Neuronal stem cell (in vitro differentiated cells): ENCODE data around the gene XPR1.
"Not testable (repeated sequence)": the region's sequence is repeated elsewhere in the genome, so short reads cannot be mapped to it uniquely, and the experiment has no call there.

Source experiments
- DNase-seq: peaks from one replicate; pipeline ENCODE4 v3.0.0-alpha.2; 2013; ENCODE audit warnings: low spot score
- H2AFZ ChIP-seq: one replicate; pipeline ENCODE4 v1.6.1; 2013; ENCODE audit warnings: mild to moderate bottlenecking, low read length, inconsistent platforms
- H2AK5ac ChIP-seq: 2 replicates; pipeline ENCODE4 v1.6.1; 2013; ENCODE audit warnings: low read depth, mild to moderate bottlenecking, inconsistent platforms, low read length, moderate library complexity, mixed read lengths
- H2BK120ac ChIP-seq: 2 replicates; pipeline ENCODE4 v1.6.1; 2013; ENCODE audit warnings: low read depth, mild to moderate bottlenecking, inconsistent platforms, low read length, moderate library complexity, mixed read lengths
- H2BK12ac ChIP-seq: one replicate; pipeline ENCODE4 v1.6.1; 2013; ENCODE audit warnings: low read length, inconsistent platforms
- H2BK15ac ChIP-seq: 2 replicates; pipeline ENCODE4 v1.6.1; 2013; ENCODE audit warnings: mild to moderate bottlenecking, low read length, inconsistent platforms, mixed read lengths
- H2BK5ac ChIP-seq: one replicate; pipeline ENCODE4 v1.6.1; 2013; ENCODE audit warnings: inconsistent platforms, mild to moderate bottlenecking, low read length, moderate library complexity
- H3K14ac ChIP-seq: one replicate; pipeline ENCODE4 v1.6.1; 2013; ENCODE audit warnings: low read length, inconsistent platforms
- H3K18ac ChIP-seq: 2 replicates; pipeline ENCODE4 v1.6.1; 2013; ENCODE audit warnings: low read length, inconsistent platforms
- H3K23ac ChIP-seq: 2 replicates; pipeline ENCODE4 v1.6.1; 2013; ENCODE audit warnings: low read depth, mild to moderate bottlenecking, mixed read lengths, low read length, inconsistent platforms; ENCODE audit not compliant: poor library complexity
- H3K27ac ChIP-seq: replicated peaks from 3 replicates; pipeline ENCODE4 v1.5.1; 2013; ENCODE audit warnings: low read length, inconsistent platforms
- H3K27me3 ChIP-seq, 3 experiments: 2 replicates each; pipeline ENCODE4 v1.6.1; 2013; ENCODE audit warnings: low read length in 3 of 3, mild to moderate bottlenecking in 2 of 3, inconsistent platforms in 1 of 3, low read depth in 1 of 3, mixed read lengths in 1 of 3, moderate library complexity in 1 of 3; ENCODE audit not compliant: control insufficient read depth in 3 of 3, insufficient read depth in 3 of 3
- H3K36me3 ChIP-seq, 2 donors: replicated peaks in 1 of 2; 2 replicates each; pipeline ENCODE4 v1.6.1; 2013; ENCODE audit warnings: low read length in 2 of 2; ENCODE audit not compliant: control insufficient read depth in 2 of 2, insufficient read depth in 2 of 2
- H3K4ac ChIP-seq: 2 replicates; pipeline ENCODE4 v1.6.1; 2013; ENCODE audit warnings: inconsistent platforms, mild to moderate bottlenecking, low read length, moderate library complexity
- H3K4me1 ChIP-seq, 2 donors: 1 replicate in 1 of 2; 2 replicates in 1 of 2; pipeline ENCODE4 v1.6.1; 2013; ENCODE audit warnings: low read length in 2 of 2, low read depth in 1 of 2; ENCODE audit not compliant: control insufficient read depth in 2 of 2, insufficient read depth in 1 of 2
- H3K4me2 ChIP-seq: one replicate; pipeline ENCODE4 v1.6.1; 2013; ENCODE audit warnings: mild to moderate bottlenecking, low read length, inconsistent platforms; ENCODE audit not compliant: insufficient read depth, poor library complexity, severe bottlenecking
- H3K4me3 ChIP-seq, 2 donors: 2 replicates each; pipeline ENCODE4 v1.5.1; 2013; ENCODE audit warnings: low read length in 2 of 2, mild to moderate bottlenecking in 2 of 2, inconsistent platforms in 1 of 2, moderate library complexity in 1 of 2
- H3K79me1 ChIP-seq: one replicate; pipeline ENCODE4 v1.6.1; 2013; ENCODE audit warnings: low read depth, mild to moderate bottlenecking, inconsistent platforms, low read length, moderate library complexity
- H3K9ac ChIP-seq: one replicate; pipeline ENCODE4 v1.6.1; 2013; ENCODE audit warnings: mild to moderate bottlenecking, low read depth, low read length, inconsistent platforms; ENCODE audit not compliant: poor library complexity
- H3K9me3 ChIP-seq, 2 donors: replicated peaks in 1 of 2; 2 replicates each; pipeline versions ENCODE3 to v1.6.1; 2013; ENCODE audit warnings: low read length in 2 of 2, mild to moderate bottlenecking in 2 of 2, inconsistent platforms in 1 of 2, low read depth in 1 of 2, mixed read lengths in 1 of 2, moderate library complexity in 1 of 2; ENCODE audit not compliant: control insufficient read depth in 2 of 2, insufficient read depth in 1 of 2
- H4K8ac ChIP-seq: one replicate; pipeline ENCODE4 v1.6.1; 2013; ENCODE audit warnings: low read depth, mild to moderate bottlenecking, inconsistent platforms, low read length, moderate library complexity
- H4K91ac ChIP-seq: one replicate; pipeline ENCODE4 v1.6.1; 2013; ENCODE audit warnings: low read length, low read depth, mild to moderate bottlenecking, inconsistent platforms; ENCODE audit not compliant: poor library complexity
- WGBS, 2 donors: extraction: QIAGEN DNeasy Blood & Tissue Kit; methylation state at CpG; one replicate each; pipeline ENCODE4 v1.1.7; 2013; ENCODE audit warnings: missing lambda C conversion rate in 2 of 2, mixed read lengths in 1 of 2; ENCODE audit not compliant: insufficient read length in 2 of 2, insufficient replicate concordance in 1 of 2; ENCODE audit errors: extremely low coverage in 2 of 2; 5-methylcytosine and 5-hydroxymethylcytosine counted together

XPR1 gene

GRCh38 chr1:180711260-180711659, 79.4 kb downstream of the XPR1 start:
- not testable (repeated sequence) for H3K4me2 ChIP-seq, H2BK12ac ChIP-seq, H4K8ac ChIP-seq, H2AFZ ChIP-seq, H3K23ac ChIP-seq, H3K4me1 ChIP-seq, H3K4me3 ChIP-seq, H2BK15ac ChIP-seq, H3K18ac ChIP-seq, H3K4ac ChIP-seq, H2BK5ac ChIP-seq, H2AK5ac ChIP-seq, H3K9ac ChIP-seq, H4K91ac ChIP-seq, H2BK120ac ChIP-seq, H3K36me3 ChIP-seq, H3K14ac ChIP-seq, DNase-seq, H3K79me1 ChIP-seq, H3K27me3 ChIP-seq, H3K27ac ChIP-seq
- WGBS, 2 donors: no CpG with 5 or more reads among the region's 19 CpGs
- peaks cover 0 to 16% of the 10 kb centered on the region in 2 donors for H3K9me3 ChIP-seq

GRCh38 chr1:180720753-180721152, 88.9 kb downstream of the XPR1 start:
- Histone ChIP-seq H4K91ac (no peak overlapping the region), H3K79me1 (peaks cover 1% of the 10 kb centered on the region), H3K14ac (no peak overlapping the region), H2BK5ac (no peak overlapping the region), H3K36me3 (no peaks in the 10 kb centered on the region), H3K27ac (no peak overlapping the region), H2BK12ac (no peak overlapping the region), H3K23ac (no peak overlapping the region), H3K4me2 (no peak overlapping the region), H2BK15ac (no peak overlapping the region), H3K4me3 (no peak overlapping the region), H3K9me3 (no peaks in the 10 kb centered on the region), H2AK5ac (no peak overlapping the region), H3K9ac (no peak overlapping the region), H4K8ac (no peak overlapping the region), H2AFZ (no peak overlapping the region), H3K4me1 (no peaks in the 10 kb centered on the region), H3K27me3 (no peaks in the 10 kb centered on the region), H3K18ac (no peak overlapping the region), H2BK120ac (no peak overlapping the region), H3K4ac (no peak overlapping the region)
- WGBS, 2 donors: no CpG with 5 or more reads among the region's 4 CpGs
- no peak for DNase-seq

- Histone ChIP-seq H2BK120ac (no peak overlapping the region), H3K4me2 (no peak overlapping the region), H3K18ac (no peak overlapping the region)
Measured at GRCh38 chr1:180722586-180722985, 90.8 kb downstream of the XPR1 start.

GRCh38 chr1:180724055-180724454, 92.2 kb downstream of the XPR1 start:
- no peak overlapping the region for H3K4me3 ChIP-seq
- H2BK12ac ChIP-seq: no peak overlapping the region
- no peak overlapping the region for H3K23ac ChIP-seq
- no peak overlapping the region for H2BK5ac ChIP-seq
- no peak overlapping the region for H3K9ac ChIP-seq
- no peak overlapping the region for H4K91ac ChIP-seq
- H4K8ac ChIP-seq: no peak overlapping the region
- no peak overlapping the region for H3K18ac ChIP-seq
- H3K14ac ChIP-seq: no peak overlapping the region
- H3K79me1 ChIP-seq: no peaks in the 10 kb centered on the region
- no CpG with 5 or more reads among the region's 1 CpG for WGBS, 2 donors
- H2AFZ ChIP-seq: no peak overlapping the region
- no peak overlapping the region for H2BK15ac ChIP-seq
- H3K27me3 ChIP-seq: no peaks in the 10 kb centered on the region
- DNase-seq: no peak
- H3K9me3 ChIP-seq: peaks cover 0 to 3% of the 10 kb centered on the region in 2 donors
- no peaks in the 10 kb centered on the region for H3K4me1 ChIP-seq
- H3K4me2 ChIP-seq: no peak overlapping the region
- no peak overlapping the region for H2BK120ac ChIP-seq
- H3K4ac ChIP-seq: no peak overlapping the region
- H3K27ac ChIP-seq: no peak overlapping the region
- no peaks in the 10 kb centered on the region for H3K36me3 ChIP-seq
- no peak overlapping the region for H2AK5ac ChIP-seq

More at GRCh38 chr1:180722586-180722985, 90.8 kb downstream of the XPR1 start:
- Histone ChIP-seq H3K4me3 (no peak overlapping the region), H3K9ac (no peak overlapping the region), H3K27me3 (no peaks in the 10 kb centered on the region), H3K4ac (no peak overlapping the region), H4K8ac (no peak overlapping the region), H3K4me1 (no peaks in the 10 kb centered on the region), H2BK12ac (no peak overlapping the region), H3K27ac (no peak overlapping the region), H2AK5ac (no peak overlapping the region), H3K36me3 (no peaks in the 10 kb centered on the region), H3K14ac (no peak overlapping the region), H3K23ac (no peak overlapping the region), H2BK15ac (no peak overlapping the region), H3K79me1 (no peaks in the 10 kb centered on the region), H2AFZ (no peak overlapping the region), H4K91ac (no peak overlapping the region), H2BK5ac (no peak overlapping the region), H3K9me3 (no peaks in the 10 kb centered on the region)
- no peak for DNase-seq
- WGBS, 2 donors: no CpG with 5 or more reads among the region's 1 CpG
